Measurements from ENCODE around the gene COBL. TPM values are rescaled to one million over a fixed set of nuclear protein-coding genes. Genes with fewer than 3 reads are reported as not detected.

The COBL gene
- total RNA-seq, 2 donors from 2014 or later = 27.5 to 28.3 TPM

GRCh38 chr7:51229106-51229537, 87.5 kb downstream of the COBL start:
- no peaks in the 10 kb centered on the region for H3K36me3 Mint-ChIP-seq (ENCODE audit: low read depth)
- no peak overlapping the region for H3K4me3 ChIP-seq (ENCODE audit: low read length)
- peaks cover 37% of the 10 kb centered on the region for H3K4me1 Mint-ChIP-seq
- H3K9me3 ChIP-seq (ENCODE audit: control insufficient read depth, low read length) = no peaks in the 10 kb centered on the region
- no peak overlapping the region for H3K4me3 Mint-ChIP-seq
- no peak overlapping the region for H3K27ac Mint-ChIP-seq
- no peaks in the 10 kb centered on the region for H3K36me3 ChIP-seq (ENCODE audit: control insufficient read depth, insufficient read depth, low read length)
- peaks cover 16% of the 10 kb centered on the region for H3K4me1 ChIP-seq (ENCODE audit: control insufficient read depth, insufficient read depth, low read length)
- H3K27me3 ChIP-seq (ENCODE audit: control insufficient read depth, insufficient read depth, low read length, poor library complexity, severe bottlenecking) = no peaks in the 10 kb centered on the region
- no peak overlapping the region for H3K9ac ChIP-seq (ENCODE audit: extremely low read depth, low read length, poor library complexity, severe bottlenecking)
- WGBS, 2 experiments (ENCODE audit: insufficient coverage in 1 of 2, insufficient read length in 1 of 2) = 89 to 93% methylated on average over 13 to 18 of the region's 18 CpGs
- H3K27ac ChIP-seq (ENCODE audit: low read depth, low read length) = no peak overlapping the region
- no peak for DNase-seq
- no peaks in the 10 kb centered on the region for H3K9me3 Mint-ChIP-seq
- TF ChIP-seq CTCF (conservative IDR thresholded peaks at IDR 0.05) = no peak
- peaks cover 3% of the 10 kb centered on the region for H3K27me3 Mint-ChIP-seq (ENCODE audit: insufficient read depth)

GRCh38 chr7:51228386-51228958, 88.1 kb downstream of the COBL start:
- Histone ChIP-seq H3K9ac (ENCODE audit: extremely low read depth, low read length, poor library complexity, severe bottlenecking) (no peak overlapping the region), H3K4me1 (ENCODE audit: control insufficient read depth, insufficient read depth, low read length) (peaks cover 16% of the 10 kb centered on the region), H3K36me3 (ENCODE audit: control insufficient read depth, insufficient read depth, low read length) (no peaks in the 10 kb centered on the region), H3K27me3 (ENCODE audit: control insufficient read depth, insufficient read depth, low read length, poor library complexity, severe bottlenecking) (no peaks in the 10 kb centered on the region), H3K9me3 (ENCODE audit: control insufficient read depth, low read length) (no peaks in the 10 kb centered on the region), H3K27ac (ENCODE audit: low read depth, low read length) (no peak overlapping the region), H3K4me3 (ENCODE audit: low read length) (no peak overlapping the region)
- Mint-ChIP-seq H3K27ac (no peak overlapping the region), H3K9me3 (no peaks in the 10 kb centered on the region), H3K4me1 (peaks cover 37% of the 10 kb centered on the region), H3K36me3 (ENCODE audit: low read depth) (no peaks in the 10 kb centered on the region), H3K4me3 (no peak overlapping the region), H3K27me3 (ENCODE audit: insufficient read depth) (peaks cover 3% of the 10 kb centered on the region)
- WGBS, 2 experiments (ENCODE audit: insufficient coverage in 1 of 2, insufficient read length in 1 of 2) = 73 to 83% methylated on average over 2 to 3 of the region's 3 CpGs
- no peak for TF ChIP-seq CTCF (conservative IDR thresholded peaks at IDR 0.05)
- DNase-seq = no peak

- Mint-ChIP-seq H3K4me3 (no peak overlapping the region), H3K36me3 (ENCODE audit: low read depth) (no peaks in the 10 kb centered on the region), H3K27me3 (ENCODE audit: insufficient read depth) (peaks cover 3% of the 10 kb centered on the region), H3K9me3 (no peaks in the 10 kb centered on the region), H3K4me1 (peaks cover 37% of the 10 kb centered on the region), H3K27ac (no peak overlapping the region)
- no peak overlapping the region for H3K9ac ChIP-seq (ENCODE audit: extremely low read depth, low read length, poor library complexity, severe bottlenecking)
- DNase-seq = no peak
- H3K27ac ChIP-seq (ENCODE audit: low read depth, low read length) = no peak overlapping the region
- TF ChIP-seq CTCF (conservative IDR thresholded peaks at IDR 0.05) = no peak
- H3K27me3 ChIP-seq (ENCODE audit: control insufficient read depth, insufficient read depth, low read length, poor library complexity, severe bottlenecking) = no peaks in the 10 kb centered on the region
- WGBS, 2 experiments (ENCODE audit: insufficient coverage in 1 of 2, insufficient read length in 1 of 2) = 88 to 90% methylated on average over 5 to 6 of the region's 6 CpGs
- no peaks in the 10 kb centered on the region for H3K9me3 ChIP-seq (ENCODE audit: control insufficient read depth, low read length)
- H3K4me3 ChIP-seq (ENCODE audit: low read length) = no peak overlapping the region
- H3K36me3 ChIP-seq (ENCODE audit: control insufficient read depth, insufficient read depth, low read length) = no peaks in the 10 kb centered on the region
- peaks cover 16% of the 10 kb centered on the region for H3K4me1 ChIP-seq (ENCODE audit: control insufficient read depth, insufficient read depth, low read length)
Observed at GRCh38 chr7:51227861-51228260, 88.7 kb downstream of the COBL start.
